T47D (cell line): Measurements from ENCODE around the gene SORBS1.

Experiments
- DNase-seq, 2 experiments: peaks; one replicate each; pipeline versions ENCODE4 v3.0.0 to v3.0.0-alpha.2; 2011 to 2012; ENCODE audit warnings: low read depth in 1 of 2, low spot score in 1 of 2
- JUND ChIP-seq: IDR thresholded peaks from 2 replicates; pipeline ENCODE4 v1.6.1; 2012; ENCODE audit warnings: low read depth
- in situ Hi-C: cut with HindIII; loops from 2 replicates; pipeline ENCODE4 v1.10.0; 2016; ENCODE audit warnings: low sequenced_read_pairs, low pct_unique_long_range_greater_than_20kb

Gene SORBS1

DNA sequence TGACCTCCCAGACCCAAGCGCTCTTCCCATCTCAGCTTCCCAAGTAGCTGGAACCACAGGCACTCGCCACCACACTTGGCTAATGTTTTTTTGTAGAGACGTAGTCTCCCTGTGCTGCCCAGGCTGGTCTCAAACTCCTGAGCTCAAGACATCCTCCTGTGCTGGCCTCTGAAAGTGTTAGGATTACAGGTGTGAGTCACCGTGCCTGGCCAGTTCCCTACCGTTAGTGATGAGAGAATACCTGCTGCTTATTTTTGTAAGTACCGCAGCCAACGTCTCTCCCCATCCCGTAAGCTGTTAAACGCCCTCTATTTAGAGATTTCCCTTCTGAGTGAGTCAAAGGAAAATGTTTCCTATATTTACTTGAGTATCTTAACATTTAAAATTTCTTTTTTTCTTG is 231.9 kb downstream of the SORBS1 start:
- in situ Hi-C loops = no loop called here
- TF ChIP-seq JUND = no peak
- no peak for DNase-seq

DNA sequence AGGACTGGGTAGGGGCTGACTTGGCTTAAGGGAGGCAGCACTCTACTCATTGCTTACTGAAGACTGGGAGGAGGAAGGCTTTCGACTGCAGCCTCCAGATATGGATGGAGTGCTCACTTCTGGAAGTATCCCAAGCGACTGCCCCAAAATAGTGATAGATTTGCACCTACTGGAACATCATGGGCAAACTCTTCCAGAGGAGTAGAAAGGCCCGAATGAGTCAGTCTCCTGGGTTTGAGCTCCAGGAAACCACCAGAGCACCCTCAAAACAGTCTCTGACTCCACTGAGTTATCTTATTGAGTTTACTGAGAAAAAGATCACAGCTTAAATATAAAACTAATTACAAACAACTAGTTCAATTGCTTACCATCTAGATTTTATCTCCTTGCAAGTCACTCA is 233.2 kb downstream of the SORBS1 start:
- no peak for DNase-seq
- no peak for TF ChIP-seq JUND
- in situ Hi-C loops = no loop called here

DNA sequence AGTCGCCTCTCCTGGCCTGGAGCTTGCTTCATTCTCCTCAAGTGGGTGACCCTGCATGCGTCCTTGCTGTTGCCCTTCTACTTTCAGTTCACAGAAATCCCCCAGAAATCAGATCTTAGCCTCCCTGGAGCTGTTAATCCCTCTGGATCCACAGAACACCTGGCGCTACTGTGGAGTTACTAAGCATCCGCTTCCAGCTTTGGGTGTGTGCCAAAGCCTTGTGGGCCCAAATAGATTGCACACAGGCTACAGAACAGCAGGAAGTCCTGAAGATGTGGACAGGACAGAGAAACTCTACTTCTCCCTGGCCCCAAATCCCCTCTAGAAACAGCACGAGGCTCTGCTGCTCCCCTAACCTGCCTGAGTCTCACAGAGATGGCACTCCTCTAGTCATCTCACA is 233.8 kb downstream of the SORBS1 start:
- DNase-seq = peak in 1 of 2 experiments; percentile 46
- no peak for TF ChIP-seq JUND
- in situ Hi-C loops = no loop called here

DNA sequence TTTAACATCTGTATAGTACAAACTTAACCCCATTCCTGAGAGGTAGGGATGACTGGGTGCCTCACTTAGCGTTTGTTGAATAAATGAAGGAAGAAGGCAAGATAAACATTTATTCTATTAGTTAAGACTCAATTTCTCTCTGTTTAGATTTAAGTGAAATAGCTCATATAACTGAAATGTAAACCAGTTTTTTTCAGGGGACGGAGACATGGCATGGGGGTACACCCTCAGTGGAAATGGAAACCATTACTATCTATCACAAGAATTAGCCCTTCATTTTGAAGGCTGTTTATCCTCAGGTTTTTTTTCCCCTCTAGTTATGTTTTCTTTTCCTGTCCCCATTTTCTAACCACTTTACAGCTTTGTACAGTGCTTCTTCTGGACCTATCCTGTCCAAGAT is 234.8 kb downstream of the SORBS1 start:
- in situ Hi-C loops = no loop called here
- no peak for TF ChIP-seq JUND
- DNase-seq = no peak

GRCh38 chr10:95325863-95326262 is 235.3 kb downstream of the SORBS1 start:
- TF ChIP-seq JUND = no peak
- in situ Hi-C loops = no loop called here
- no peak for DNase-seq

DNA sequence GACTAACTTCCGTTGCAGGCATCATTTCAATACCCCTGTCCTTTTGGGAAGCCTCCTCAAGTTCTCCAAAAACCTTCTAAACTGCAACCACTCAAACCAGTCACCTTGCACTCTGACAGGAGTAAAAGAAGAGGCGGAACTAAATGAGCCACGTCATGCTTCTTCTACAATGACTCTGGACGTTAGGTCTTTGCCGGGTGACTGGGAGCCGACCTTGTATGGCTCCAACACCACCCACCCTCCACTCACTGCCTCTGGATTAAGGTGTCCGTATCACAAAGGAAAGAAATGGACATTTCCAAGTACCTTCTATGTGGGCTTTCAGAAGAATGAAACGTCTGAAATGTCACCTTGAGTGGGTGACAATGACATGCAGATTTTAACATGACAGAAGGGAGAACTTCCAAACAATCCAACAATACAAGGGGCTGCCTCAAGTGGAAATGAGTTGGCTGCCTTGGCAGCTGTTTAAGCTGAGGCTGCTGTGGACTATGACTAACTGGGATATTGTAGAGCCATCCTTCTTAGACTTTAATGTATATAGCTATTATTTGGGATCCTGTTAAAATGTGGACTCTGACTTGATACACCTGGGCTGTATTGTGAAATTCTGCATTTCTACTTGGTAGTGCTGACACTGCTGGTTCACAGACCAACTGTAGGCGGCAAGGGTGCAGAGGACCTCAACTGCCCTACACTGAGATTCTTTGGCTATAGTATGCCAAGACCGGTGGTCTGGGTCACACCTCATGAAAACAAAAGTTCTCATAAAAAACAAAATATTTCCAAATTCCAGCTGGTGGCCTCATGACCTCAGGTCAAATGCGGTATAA is 236.5 kb downstream of the SORBS1 start:
- TF ChIP-seq JUND = no peak
- in situ Hi-C loops = no loop called here
- DNase-seq = no peak

GRCh38 chr10:95321554-95322301 is 239.4 kb downstream of the SORBS1 start:
- TF ChIP-seq JUND = no peak
- in situ Hi-C loops = no loop called here
- no peak for DNase-seq

GRCh38 chr10:95319239-95319638 is 241.9 kb downstream of the SORBS1 start:
- no peak for TF ChIP-seq JUND
- in situ Hi-C loops = no loop called here
- peak in 1 of 2 experiments; percentile 39 for DNase-seq

GRCh38 chr10:95315509-95315908 is 245.7 kb downstream of the SORBS1 start:
- TF ChIP-seq JUND = no peak
- in situ Hi-C loops = no loop called here
- no peak for DNase-seq

DNA sequence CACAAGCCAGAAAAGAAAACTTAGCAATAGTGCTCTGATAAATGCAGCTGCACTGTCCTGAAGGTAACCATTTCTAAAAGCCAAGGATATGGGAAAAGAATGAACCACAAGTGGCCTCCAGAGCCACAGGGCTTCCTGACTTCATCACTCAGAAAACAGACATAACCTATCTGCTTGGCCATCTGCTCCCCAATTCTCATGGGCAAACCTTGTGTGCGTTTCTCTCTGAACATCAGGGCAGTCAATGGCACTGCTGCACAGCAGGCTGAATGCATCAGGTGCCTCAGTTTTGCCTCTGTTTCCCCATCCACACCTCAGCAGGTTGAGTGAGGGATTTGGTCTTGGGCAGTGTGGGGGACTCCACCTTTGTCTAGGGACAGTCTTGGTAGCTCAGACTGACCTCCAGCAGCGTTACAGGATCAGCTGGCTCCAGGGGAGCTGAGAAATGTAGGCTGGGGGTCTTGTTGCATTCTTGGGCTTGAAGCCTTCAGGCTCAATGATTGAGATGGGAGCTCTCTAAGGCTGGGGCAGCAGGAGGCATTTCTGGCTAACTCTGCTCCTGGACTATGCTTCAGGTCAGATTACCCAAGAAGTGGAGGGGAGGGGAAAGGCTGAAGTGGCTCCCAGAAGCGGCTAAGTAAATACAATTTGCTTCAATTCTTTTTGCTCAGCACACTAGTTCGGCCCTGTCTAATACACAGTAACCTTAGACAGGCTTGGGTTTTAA is 246.8 kb downstream of the SORBS1 start:
- DNase-seq = peak in 1 of 2 experiments; percentile 40
- in situ Hi-C loops = no loop called here
- no peak for TF ChIP-seq JUND

DNA sequence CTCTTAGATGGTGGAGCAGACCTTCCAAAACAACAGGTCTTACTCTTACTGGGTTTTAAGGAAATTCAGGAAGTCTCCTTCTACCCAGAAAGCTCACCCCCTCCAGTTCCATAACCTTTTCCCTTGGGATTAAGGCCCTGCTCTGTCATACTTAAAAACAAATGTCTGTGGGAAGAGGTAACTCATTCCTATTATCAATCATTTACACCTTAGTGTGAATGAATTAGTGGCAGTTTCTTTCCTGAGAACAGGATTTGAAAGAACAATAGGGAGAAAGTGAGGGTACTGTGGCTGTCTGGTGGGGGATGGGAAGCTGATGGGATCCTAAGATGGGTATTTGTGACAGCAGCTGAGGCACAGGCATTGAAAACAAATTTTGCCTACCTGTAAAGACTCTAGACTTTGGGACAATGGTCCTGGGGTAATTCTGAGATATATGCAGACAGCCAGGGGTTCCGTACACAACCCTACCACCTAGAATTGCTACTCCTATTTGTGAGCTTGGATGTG is 248.1 kb downstream of the SORBS1 start:
- in situ Hi-C loops = no loop called here
- no peak for DNase-seq
- no peak for TF ChIP-seq JUND

- in situ Hi-C loops = no loop called here
- no peak for DNase-seq
- TF ChIP-seq JUND = no peak
Measured at GRCh38 chr10:95312257-95312656, 248.9 kb downstream of the SORBS1 start.
